HG03025 (cell line): ENCODE results near the gene TP73.

ENCODE experiments used
- ATAC-seq: cut with Tn5 transposase; IDR thresholded peaks from one replicate; pipeline ENCODE4 v1.9.1; 2021; ENCODE audit warnings: mild to moderate bottlenecking, moderate library complexity; ENCODE audit not compliant: unreplicated experiment, low FRiP score

The TP73 gene

DNA sequence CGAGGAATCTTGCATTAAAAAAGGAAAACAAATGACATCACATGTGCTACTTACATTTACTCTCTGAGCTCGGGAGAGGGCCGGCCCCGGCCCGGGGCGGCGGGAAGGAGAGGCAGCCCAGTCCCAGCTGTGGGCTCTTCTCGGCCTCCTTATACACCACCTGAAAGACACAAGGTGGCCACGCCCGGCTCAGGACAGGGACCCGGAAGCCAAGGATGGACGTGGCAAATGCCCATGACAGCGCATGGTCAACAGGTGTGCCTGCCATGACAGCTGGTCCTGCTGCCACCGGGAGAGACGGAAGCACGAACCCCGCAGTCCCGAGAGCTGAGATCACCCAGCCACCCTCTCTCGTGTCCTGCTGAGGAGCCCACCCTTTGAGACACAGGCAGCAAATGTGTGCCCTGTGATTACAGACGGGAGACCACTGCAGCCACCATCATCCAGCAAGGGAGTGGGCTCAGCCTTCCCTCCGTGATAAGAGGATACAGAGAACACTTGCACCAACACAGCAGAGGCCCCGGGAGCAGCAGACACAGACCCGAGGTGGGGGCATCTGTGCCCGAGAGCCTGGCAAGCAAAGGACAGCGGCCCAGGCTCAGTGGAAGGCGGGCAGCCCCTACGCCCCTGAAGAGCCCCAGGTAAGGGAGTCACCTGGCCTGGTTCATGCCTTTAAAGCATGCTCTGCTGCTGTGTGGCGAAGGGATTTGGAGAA, 18.8 kb upstream of the TP73 start:
- ATAC-seq, result no peak

DNA sequence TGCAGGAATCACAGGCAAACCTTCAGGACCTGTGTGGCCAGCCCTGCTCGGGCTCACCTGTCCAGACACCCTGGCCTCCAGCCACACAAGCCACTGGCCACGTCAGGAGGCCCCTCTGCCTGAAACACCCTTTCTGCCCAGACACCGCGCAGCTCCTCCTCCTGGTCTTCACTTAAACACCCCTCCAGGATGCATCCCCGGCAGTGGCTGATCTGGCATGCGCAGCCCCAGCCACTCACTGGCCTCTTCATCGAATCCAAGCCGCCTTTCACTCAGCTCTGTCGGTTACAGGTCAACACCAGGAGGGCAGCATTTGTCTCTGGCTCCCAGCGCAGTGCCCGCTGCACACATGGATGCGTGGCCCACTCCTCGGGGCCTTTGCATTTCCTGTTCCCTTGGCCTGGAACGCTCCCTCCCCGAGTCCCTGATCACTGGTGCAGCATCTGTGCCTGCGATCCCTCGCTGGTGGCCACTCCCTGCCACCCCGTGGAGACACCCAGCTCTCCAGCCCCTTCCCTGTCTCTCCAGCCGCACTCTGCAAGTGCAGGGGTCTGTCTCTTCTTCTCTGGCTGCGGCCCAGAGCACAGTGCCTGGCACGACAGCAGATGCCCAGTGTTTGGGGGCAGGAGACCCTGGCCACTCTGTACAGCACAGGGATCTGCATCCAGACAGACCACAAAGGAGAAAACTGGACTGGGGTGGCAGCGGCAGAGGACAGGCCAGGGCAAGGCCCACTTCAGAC, 18.1 kb upstream of the TP73 start:
- no peak for ATAC-seq

DNA sequence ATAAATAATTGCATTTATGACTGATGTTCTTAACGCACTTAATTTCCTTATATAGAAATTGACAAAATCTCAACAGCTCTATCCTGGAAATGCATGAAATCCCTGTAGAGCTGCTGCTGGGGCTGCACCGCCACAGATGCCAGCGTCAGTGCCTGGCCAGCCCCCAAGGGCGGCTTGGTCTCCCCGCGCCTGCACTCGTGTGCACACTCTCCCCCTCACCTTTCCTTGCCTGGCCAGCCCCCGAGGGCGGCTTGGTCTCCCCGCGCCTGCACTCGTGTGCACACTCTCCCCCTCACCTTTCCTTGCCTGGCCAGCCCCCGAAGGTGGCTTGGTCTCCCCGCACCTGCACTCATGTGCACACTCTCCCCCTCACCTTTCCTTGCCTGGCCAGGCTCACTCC, 16.2 kb upstream of the TP73 start:
- ATAC-seq, result no peak

DNA sequence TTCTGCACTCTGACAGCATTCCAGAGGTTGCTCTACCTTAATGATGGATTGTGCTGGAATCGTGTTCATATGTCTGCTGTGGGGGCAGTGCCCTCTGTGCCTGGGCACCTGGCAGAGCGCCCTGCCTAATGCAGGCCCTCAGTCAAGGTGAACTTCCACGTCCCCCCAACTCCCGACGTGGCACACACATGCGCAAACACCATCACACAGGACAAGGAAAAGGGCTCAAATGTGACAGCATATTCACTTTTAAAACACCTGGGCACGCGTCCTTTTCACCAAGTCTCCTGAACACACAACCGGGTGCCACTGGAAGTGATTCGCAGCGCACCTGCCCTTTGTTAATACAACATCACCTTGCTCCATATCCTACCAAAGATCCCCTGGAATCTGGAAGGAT, 15.8 kb upstream of the TP73 start:
- no peak for ATAC-seq

DNA sequence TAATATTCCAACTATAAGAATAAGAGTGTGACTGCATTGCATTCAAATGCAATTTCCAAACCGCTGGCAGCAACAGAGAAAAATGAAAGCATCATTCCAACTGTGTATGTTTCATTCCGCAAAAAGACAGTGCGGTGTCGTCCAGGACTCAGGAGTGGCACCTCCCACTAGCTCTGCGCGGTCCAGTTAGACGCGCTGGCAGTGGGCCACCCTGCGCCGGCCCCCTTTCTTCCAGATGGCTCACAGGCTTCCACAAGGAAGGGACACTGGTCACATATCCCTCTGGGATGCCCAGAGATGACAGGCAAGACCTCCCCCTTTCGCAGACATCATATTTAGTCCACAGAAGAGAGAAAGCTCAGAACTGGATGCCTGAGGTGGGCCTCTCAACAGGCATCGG, 14.3 kb upstream of the TP73 start:
- no peak for ATAC-seq

DNA sequence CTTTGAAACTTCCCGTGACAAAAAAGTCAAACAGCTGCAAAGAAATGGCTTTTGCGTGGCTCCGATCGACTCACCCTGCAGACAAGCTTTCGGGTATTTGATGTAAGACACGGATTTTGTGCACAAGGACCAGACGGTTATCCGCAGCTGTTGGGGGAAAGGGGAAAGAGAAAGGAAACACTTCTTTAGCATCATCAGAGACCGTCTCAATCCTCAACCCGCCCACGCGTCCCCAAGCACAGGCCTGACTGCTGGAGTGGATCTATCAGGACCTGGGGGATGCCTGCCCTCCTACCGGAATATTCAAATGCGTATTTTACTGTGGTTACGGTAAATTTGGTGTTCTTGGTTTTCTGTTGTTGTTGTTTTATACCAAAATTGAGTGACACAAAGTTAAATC, 13.6 kb upstream of the TP73 start:
- no peak for ATAC-seq

DNA sequence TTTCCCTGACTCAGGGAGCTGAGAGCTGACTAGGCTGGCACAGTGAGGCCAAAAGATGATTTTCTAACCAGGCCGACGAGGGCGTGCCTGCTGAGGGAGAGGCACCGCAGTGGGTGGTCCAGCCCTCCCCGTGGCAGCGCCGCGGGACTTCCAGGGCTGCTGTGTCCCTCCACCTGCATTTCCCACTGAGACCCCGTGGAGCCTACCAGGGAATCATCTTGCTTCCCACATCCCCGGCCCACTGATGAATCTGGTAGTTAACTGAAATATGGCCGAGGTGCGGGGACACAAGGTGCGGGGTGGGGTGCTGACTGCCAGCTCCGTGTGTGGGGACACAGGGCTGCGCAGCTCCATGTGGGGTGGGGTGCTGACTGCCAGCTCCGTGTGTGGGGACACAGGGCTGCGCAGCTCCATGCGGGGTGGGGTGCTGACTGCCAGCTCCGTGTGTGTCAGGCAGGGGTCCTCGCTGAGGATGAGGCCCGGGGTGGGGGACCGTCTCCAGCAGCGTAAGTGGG, 12.9 kb upstream of the TP73 start:
- ATAC-seq, result no peak

DNA sequence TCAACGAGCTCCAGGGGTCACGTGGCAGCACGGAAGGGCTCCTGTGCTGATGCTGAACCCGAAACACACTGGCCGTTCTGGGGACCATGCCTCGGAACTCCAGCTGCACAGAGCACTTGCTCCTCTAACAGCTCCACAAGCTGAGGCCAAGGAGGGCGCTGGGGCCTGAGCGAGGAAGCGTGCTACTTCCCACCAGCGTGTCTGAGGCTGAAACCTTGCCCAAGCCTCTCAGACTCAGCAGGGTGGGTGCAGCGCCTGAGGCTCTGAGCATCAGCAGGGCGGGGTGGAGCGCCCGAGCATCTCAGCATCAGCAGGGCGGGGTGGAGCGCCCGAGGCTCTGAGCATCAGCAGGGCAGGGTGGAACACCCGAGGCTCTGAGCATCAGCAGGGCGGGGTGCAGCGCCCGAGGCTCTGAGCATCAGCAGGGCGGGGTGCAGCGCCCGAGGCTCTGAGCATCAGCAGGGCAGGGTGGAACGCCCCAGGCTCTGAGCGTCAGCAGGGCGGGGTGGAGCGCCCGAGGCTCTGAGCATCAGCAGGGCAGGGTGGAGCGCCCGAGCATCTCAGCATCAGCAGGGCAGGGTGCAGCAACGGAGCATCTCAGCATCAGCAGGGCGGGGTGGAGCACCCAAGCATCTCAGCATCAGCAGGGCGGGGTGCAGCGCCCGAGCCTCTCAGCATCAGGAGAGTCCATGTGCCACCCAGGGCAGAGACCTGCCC, 12.0 kb upstream of the TP73 start:
- ATAC-seq, result no peak

DNA sequence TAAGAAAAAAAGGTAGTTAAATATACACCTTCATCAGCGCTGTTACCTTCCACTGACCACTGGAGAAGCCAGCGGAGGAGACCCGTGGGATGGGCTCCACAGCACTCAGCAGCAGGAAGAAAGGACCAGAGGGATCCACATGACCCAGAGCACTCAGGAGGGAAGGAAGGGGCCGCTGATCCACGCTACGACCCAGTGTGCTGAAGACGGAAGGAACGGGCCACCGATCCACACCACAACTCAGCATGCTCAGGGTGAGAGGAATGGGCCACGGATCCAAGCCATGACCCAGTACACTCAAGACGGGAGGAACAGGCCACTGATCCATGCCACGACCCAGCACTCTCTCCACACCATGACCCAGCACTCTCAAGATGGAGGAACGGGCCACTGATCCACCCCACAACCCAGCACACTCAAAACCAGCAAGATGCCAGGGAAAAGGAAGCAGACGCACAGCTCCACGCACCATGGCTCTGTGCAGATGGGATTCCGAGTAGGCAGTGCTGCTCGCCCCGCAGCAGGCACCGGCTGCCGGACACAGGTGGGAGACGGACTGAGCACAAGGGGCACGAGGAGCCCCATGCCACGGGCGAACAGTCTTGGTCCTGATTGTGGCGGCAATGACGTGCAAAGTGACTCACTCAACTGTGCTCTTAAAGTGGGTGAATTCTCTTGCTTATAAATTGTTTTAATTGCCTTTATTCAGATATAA, 11.1 kb upstream of the TP73 start:
- ATAC-seq, result no peak

DNA sequence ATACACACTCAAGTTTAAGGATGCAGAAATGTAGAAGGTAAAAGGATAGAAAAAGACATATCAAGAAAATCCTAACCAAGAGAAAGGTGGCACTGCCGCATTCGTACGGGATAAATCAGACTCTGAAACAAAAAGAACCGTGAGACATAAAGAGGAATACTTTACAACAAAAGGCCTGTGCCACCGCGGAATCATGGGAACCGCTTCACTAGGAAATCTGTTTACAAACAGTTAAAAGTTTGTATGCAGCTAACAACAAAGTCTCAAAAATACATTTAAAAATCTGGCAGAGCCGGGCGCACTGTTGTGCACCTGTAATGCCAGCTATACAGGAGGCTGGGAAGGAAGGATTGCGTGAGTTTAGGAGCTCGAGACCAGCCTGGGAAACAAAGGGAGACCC, 10.5 kb upstream of the TP73 start:
- ATAC-seq, result no peak

DNA sequence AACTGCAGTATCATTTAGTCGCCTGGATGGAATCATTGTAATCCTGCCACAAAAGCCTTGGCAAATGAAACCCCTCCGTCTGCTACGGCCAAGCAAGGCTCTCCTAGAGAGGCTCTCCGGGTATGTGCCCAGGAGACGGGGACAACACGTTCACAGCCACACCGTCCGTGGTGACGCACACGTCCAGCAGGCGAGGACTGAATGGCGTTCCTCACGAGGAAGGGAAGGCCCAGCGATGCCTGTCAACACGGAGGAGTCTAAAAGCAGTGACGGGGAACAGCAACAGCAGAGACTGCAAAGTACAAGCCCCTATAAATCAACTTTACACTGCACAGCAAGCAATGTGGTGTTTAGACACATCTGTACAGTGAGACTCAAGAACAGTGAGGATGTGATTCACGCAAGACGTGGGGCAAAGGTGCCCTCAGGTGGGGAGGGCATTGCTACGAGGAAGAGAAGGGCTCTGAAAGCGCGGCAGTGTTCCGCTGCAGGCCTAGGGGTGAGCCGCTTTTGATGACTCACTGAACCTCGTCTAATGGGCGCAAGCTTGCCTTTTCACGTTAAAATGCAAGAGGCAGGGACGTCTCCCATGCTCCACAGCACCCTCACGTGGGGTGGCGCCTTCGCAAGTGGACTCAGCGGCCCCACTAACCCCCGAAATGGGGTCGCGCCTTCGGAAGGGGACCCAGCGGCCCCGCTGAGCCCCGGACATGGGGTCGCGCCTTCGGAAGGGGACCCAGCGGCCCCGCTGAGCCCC, 9.2 kb upstream of the TP73 start:
- ATAC-seq, result no peak

DNA sequence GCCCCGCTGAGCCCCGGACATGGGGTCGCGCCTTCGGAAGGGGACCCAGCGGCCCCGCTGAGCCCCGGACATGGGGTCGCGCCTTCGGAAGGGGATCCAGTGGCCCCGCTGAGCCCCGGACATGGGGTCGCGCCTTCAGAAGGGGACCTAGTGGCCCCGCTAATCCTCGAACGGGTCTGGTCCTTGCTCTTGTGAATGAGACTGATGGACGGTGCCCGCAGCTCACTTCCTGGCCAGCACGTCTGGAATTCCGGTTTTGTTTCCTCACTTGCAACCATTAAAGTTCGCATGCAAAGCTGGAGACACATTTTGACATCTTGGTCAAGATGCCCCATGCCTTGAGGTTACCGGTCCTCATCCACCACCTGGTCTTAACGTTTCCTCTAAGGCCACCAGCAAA, 8.0 kb upstream of the TP73 start:
- no peak for ATAC-seq

DNA sequence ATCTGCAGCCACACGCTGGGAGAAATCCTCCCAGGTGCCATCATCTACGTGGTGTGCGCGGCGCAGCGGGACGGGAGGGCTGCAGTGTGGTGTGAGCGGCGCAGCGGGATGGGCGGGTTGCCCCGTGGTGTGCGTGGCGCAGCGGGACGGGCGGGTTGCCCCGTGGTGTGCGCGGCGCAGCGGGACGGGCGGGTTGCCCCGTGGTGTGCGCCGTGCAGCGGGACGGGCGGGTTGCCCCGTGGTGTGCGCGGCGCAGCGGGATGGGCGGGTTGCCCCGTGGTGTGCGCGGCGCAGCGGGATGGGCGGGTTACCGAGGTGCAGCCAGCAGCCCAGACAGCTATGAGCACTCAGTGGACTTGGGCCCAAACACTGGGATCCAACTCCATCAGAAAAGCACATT, 7.1 kb upstream of the TP73 start:
- no peak for ATAC-seq

DNA sequence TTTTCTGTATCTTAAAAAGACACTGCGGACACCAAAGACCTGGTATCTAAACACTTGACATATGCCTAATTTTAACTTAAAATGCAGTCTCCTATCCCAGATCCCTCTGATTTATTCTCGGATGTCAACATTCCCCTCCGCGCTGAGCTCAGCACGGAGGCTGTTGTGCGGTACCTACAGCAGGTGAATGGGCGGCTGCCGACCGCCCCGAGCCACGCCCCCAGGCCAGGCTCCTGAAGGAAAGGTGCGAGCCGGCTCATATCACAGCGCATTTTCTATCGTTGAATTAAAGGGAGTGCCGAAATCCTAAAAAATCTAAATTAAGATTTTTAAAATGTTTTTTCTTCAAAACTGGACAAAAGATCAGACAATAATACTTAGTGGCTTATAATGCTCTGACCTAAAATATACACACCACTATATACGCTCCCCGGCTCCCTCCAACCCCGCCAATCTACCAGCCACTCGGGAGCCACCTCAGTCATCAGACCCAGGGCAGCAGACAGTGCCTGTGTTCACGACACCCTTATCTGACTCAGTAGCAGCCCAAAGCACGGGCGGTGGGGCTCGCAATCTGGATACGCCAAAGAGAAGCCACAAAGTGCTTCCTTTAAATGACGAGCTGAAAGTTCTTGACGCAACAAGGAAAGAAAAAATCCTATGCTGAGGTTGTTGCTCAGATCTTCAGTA, 6.5 kb upstream of the TP73 start:
- ATAC-seq, result no peak

DNA sequence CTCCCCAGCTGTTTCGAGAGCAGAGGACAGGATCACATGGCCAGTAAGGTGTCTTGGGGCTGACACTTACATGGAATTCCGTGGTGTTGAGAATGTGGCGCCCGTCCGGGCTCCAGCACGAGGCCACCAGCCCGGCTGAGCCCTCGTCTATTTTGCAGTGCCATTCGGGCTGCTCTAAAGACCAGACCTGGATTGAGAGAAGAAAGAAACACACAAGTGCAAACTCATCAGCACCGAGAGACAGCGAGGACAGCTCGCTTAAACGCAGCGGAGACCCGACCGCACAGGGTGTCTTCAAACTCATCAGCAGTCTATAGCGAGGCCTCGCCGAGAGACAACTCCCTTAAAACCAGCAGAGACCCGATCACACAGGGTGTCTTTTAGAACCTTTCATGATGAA, 5.7 kb upstream of the TP73 start:
- ATAC-seq, result no peak

DNA sequence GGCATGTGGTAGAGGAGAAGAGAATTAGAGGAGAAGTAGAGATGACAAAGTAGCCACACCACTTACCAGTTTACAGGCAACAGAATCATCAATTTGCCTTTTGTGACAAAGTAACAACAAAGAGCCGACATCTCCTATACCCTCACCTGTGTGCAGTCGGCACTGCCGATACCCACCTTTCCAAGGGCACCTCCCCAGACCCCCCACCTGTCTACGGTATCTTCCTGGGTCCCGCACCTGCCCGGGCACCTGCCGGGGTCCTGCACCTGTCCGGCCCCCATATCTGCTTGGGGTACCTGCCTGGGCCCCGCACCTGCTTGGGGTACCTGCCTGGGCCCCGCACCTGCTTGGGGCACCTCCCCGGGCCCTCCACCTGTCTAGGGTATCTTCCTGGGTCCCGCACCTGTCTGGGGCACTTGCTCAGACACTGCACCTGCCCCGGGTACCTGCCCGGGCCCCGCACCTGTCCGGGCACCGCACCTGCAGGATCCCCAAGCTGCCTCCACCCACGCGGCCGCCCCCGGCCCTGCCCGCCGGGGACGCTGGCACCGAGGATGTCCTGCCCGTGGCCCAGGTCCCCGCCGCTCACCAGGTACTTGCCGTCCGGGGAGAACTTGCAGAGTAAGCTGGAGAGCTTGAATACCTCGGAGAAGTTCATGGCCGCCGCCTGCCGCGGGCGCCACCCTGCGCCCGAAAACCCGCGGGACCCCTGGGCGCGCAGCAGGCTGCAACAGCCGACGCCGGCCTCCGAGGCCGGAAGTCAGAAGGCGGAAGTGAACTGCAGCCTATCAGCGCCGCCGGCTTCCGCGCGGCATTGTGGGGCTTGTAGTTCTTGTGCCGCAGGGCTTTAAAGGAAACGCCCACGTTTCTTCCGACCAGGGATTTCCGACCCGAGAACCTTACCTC, 2.7 kb upstream of the TP73 start, which contains the start of gene WRAP73:
Gene WRAP73, minus strand, starts transcription at position 762 of the 906 bp plus-strand sequence. Its CDS starts 104 bp downstream, at position 658.
- ATAC-seq, result peak; percentile 63

DNA sequence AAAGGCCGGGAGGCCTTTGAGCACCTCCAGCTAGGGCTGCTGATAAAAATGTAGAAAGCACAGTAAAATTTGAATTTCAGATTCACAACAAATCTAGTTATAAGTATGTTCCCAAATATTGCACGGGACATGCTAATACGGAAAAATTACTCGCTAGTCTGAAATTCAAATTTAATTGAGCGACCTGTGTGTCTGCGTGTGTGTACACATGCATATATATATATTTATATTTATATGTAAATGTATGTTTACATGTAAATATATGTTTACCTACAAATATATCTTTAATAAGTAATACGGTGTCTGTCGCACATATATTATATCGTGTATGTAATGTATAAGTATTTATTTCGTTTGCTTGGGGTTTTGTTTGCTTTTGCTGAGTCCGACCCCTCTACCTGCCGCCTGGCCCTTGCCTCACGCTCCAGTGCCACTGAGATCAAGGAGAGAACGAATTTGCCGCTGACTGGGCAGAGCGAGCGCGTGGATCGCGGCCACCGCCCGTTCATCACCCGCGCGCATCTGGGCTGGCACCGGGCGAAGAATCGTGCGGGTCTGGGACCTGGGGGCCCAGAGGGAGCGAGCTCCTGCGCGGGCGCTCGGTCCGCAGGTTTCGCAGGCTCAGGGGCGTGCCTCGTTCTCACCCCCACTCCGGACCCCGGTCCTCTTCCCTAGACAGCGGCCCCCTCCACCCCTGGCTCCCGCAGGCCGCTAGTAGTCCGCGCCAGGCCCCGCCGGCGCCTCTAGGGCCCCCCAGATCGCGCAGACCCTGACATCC, 1.9 kb upstream of the TP73 start:
- ATAC-seq, result no peak
